GM10266 (cell line): ENCODE results near the gene NCAN.

Source experiments
- DNase-seq: peaks from one replicate; pipeline ENCODE4 v3.0.0; 2012; ENCODE audit errors: extremely low spot score
- CTCF ChIP-seq: IDR thresholded peaks from 2 replicates; pipeline ENCODE4 v1.5.1; 2012; ENCODE audit warnings: mild to moderate bottlenecking, low read depth; ENCODE audit not compliant: control insufficient read depth, insufficient read depth; ENCODE audit errors: missing control alignments

NCAN gene

GRCh38 chr19:19270749-19271571 lies 59.2 kb downstream of the NCAN start:
- TF ChIP-seq CTCF = no peak
- DNase-seq = peak; percentile 15

GRCh38 chr19:19271828-19272599 lies 60.3 kb downstream of the NCAN start:
- no peak for TF ChIP-seq CTCF
- DNase-seq = peak; percentile 29

- TF ChIP-seq CTCF = no peak
- DNase-seq = no peak
Measured at GRCh38 chr19:19274146-19274545, 62.4 kb downstream of the NCAN start.

GRCh38 chr19:19274716-19275565 lies 63.2 kb downstream of the NCAN start:
- TF ChIP-seq CTCF = no peak
- no peak for DNase-seq

GRCh38 chr19:19276386-19276785 lies 64.6 kb downstream of the NCAN start:
- DNase-seq = no peak
- no peak for TF ChIP-seq CTCF

GRCh38 chr19:19276851-19277250 lies 65.1 kb downstream of the NCAN start:
- DNase-seq = no peak
- no peak for TF ChIP-seq CTCF

GRCh38 chr19:19278315-19278714 lies 66.6 kb downstream of the NCAN start:
- DNase-seq = no peak
- no peak for TF ChIP-seq CTCF
